Gastroesophageal sphincter (tissue), 4 donors: ENCODE results near the gene LRRC28. TPM values are rescaled to one million over a fixed set of nuclear protein-coding genes. Genes with fewer than 3 reads are reported as not detected.

Experiments
- ATAC-seq: fragments of 150-250 bp; one replicate; pipeline ENCODE4 v1.9.1; 2016; ENCODE audit warnings: mild to moderate bottlenecking, moderate library complexity
- H3K27ac ChIP-seq, 4 donors: fragments of 200-600 bp; sonication (generic) in 3 of 4; 1 replicate in 3 of 4; 2 replicates in 1 of 4; pipeline ENCODE4 v1.5.1; 2016 to 2019
- H3K27me3 ChIP-seq: fragments of 200-600 bp; sonication (generic); one replicate; pipeline ENCODE4 v1.5.1; 2019
- H3K36me3 ChIP-seq, 2 donors: fragments of 200-600 bp; sonication (generic); one replicate each; pipeline ENCODE4 v1.5.1; 2019; ENCODE audit warnings: control low read depth in 1 of 2
- H3K4me1 ChIP-seq, 3 donors: fragments of 200-600 bp; sonication (generic); 1 replicate in 2 of 3; 2 replicates in 1 of 3; pipeline ENCODE4 v1.5.1; 2016 to 2019; ENCODE audit warnings: control low read depth in 2 of 3
- H3K4me3 ChIP-seq, 2 donors: fragments of 200-600 bp; sonication (generic); one replicate each; pipeline ENCODE4 v1.5.1; 2019; ENCODE audit warnings: mild to moderate bottlenecking in 1 of 2, moderate library complexity in 1 of 2
- H3K9me3 ChIP-seq, 3 donors: fragments of 200-600 bp; sonication (generic); one replicate each; pipeline ENCODE4 v1.5.1; 2017 to 2019; ENCODE audit warnings: control low read depth in 2 of 3
- EP300 ChIP-seq: sonication (generic); formaldehyde crosslinking; IDR thresholded peaks from one replicate; pipeline ENCODE4 v1.6.1; 2017; ENCODE audit warnings: antibody characterized with exemption, mild to moderate bottlenecking
- POLR2A ChIP-seq, 2 donors: fragments of 450-650 bp; IDR thresholded peaks; one replicate each; pipeline ENCODE4 v1.6.1; 2017; ENCODE audit warnings: antibody characterized with exemption in 2 of 2, mild to moderate bottlenecking in 2 of 2, moderate library complexity in 1 of 2
- POLR2AphosphoS5 ChIP-seq: sonication (generic); formaldehyde crosslinking; IDR thresholded peaks from one replicate; pipeline ENCODE4 v1.6.1; 2017; ENCODE audit warnings: antibody characterized with exemption
- WGBS, 2 donors: methylation state at CpG; one replicate each; pipeline ENCODE4 v1.1.5; 2018; ENCODE audit warnings: low coverage in 1 of 2; 5-methylcytosine and 5-hydroxymethylcytosine counted together
- total RNA-seq, 4 donors: library from RNA; depleted of rRNA; stranded (reverse); fragments of >200 nt; gene quantifications; one replicate each; pipeline ENCODE4 v1.1.0, GENCODE V29; 2016
- TF ChIP-seq, protein P1 (sequence below), 4 experiments: fragments of 200-600 bp in 2 of 4; fragments of 450-650 bp in 2 of 4; sonication (generic) in 1 of 4; IDR thresholded peaks; one replicate each; pipeline ENCODE4 v1.5.1; 2017 to 2019; ENCODE audit warnings: antibody characterized with exemption in 4 of 4, mild to moderate bottlenecking in 2 of 4, moderate library complexity in 2 of 4

Gene LRRC28
- total RNA-seq, 4 donors from 2014 or later = 26.1 to 47.2 (median 28.5) TPM

DNA sequence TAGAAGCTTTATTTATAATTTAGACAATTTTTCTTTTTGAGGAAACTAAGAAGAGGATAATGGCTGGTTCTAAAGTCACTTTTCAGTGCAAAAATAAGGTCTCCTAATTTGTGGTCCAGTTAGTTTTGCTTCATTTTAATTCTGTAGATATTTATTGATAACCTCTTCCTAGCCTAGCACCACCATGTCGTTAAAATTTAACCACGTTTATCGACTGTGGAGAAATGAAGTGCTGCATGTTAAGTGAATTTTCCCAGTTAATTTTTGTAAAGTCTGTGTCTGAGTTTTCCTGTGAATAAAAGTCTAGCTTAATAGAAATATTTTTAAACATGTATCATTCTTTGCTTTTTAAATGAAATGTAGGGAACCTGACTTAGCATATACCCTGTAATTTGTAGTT, 16.7 kb downstream of the LRRC28 start:
- 92 to 95% methylated on average over 3 of the region's 3 CpGs for WGBS, 2 donors
- ATAC-seq = no peak

DNA sequence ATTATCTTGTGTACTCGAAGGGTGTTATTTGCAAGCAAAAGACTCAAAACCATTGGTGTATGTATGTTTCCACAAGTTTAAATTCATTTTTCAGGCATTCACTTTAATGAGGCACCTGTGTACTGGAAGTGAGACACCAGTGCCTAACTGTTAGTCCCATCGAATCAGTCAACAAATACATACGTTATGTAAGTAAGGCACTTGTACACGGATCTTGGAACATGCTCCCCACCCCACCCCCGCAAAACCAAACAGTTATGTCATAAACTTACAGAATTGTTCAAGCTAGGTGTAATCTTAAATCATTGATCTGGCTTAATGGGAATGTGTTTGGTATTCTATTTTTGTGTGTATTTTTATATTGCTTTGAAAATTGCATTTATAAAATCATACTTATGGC, 17.1 kb downstream of the LRRC28 start:
- 80 to 86% methylated on average over 5 of the region's 5 CpGs for WGBS, 2 donors

More for the DNA sequence above, 16.7 kb downstream of the LRRC28 start:
- no peaks in the 10 kb centered on the region for H3K4me1 ChIP-seq
- no peak overlapping the region for H3K4me3 ChIP-seq
- no peak overlapping the region for H3K27ac ChIP-seq
- H3K36me3 ChIP-seq = peaks cover 0 to 3% of the 10 kb centered on the region in 2 donors
- no peaks in the 10 kb centered on the region for H3K9me3 ChIP-seq
- H3K27me3 ChIP-seq = no peaks in the 10 kb centered on the region
- TF ChIP-seq, protein P1, sequence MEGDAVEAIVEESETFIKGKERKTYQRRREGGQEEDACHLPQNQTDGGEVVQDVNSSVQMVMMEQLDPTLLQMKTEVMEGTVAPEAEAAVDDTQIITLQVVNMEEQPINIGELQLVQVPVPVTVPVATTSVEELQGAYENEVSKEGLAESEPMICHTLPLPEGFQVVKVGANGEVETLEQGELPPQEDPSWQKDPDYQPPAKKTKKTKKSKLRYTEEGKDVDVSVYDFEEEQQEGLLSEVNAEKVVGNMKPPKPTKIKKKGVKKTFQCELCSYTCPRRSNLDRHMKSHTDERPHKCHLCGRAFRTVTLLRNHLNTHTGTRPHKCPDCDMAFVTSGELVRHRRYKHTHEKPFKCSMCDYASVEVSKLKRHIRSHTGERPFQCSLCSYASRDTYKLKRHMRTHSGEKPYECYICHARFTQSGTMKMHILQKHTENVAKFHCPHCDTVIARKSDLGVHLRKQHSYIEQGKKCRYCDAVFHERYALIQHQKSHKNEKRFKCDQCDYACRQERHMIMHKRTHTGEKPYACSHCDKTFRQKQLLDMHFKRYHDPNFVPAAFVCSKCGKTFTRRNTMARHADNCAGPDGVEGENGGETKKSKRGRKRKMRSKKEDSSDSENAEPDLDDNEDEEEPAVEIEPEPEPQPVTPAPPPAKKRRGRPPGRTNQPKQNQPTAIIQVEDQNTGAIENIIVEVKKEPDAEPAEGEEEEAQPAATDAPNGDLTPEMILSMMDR (IDR thresholded peaks at IDR 0.05) = no peak
- no peak for TF ChIP-seq EP300
- no peak for TF ChIP-seq POLR2AphosphoS5
- TF ChIP-seq POLR2A (IDR thresholded peaks at IDR 0.05) = no peak

DNA sequence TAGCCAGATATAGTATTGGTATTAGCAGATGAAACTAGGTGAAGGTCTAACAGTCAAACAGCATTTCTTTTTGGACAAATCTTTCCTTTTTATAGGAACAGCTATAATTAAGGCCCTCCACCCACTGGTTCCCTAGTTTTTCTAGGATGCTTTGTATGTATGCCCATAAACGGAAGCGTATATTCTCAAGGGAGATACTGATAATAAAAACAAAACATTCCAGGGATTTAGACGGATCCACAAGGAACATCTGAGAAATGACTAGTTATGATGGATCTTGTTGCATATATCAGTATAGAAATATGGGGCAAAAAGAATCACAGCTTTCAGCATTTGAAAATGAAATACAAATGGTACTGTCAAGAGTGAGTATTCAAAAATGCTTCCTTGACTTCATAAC, 22.5 kb downstream of the LRRC28 start:
- Histone ChIP-seq H3K27me3 (no peaks in the 10 kb centered on the region), H3K27ac (no peak overlapping the region), H3K9me3 (no peaks in the 10 kb centered on the region), H3K36me3 (no peaks in the 10 kb centered on the region), H3K4me1 (no peaks in the 10 kb centered on the region), H3K4me3 (no peak overlapping the region)
- WGBS, 2 donors = 49 to 59% methylated on average over 3 of the region's 3 CpGs
- ATAC-seq = no peak
- no peak for TF ChIP-seq EP300
- TF ChIP-seq POLR2AphosphoS5 = no peak
- TF ChIP-seq, protein P1 (IDR thresholded peaks at IDR 0.05) = no peak
- no peak for TF ChIP-seq POLR2A (IDR thresholded peaks at IDR 0.05)

More for the DNA sequence above, 17.1 kb downstream of the LRRC28 start:
- ATAC-seq = no peak
- H3K9me3 ChIP-seq = no peaks in the 10 kb centered on the region
- no peak overlapping the region for H3K4me3 ChIP-seq
- TF ChIP-seq EP300 (no peak), POLR2AphosphoS5 (no peak), POLR2A (IDR thresholded peaks at IDR 0.05) (no peak)
- TF ChIP-seq, protein P1 (IDR thresholded peaks at IDR 0.05) = no peak
- no peak overlapping the region for H3K27ac ChIP-seq
- H3K36me3 ChIP-seq = peaks cover 0 to 3% of the 10 kb centered on the region in 2 donors
- no peaks in the 10 kb centered on the region for H3K4me1 ChIP-seq
- no peaks in the 10 kb centered on the region for H3K27me3 ChIP-seq

GRCh38 chr15:99275061-99275460, 23.8 kb downstream of the LRRC28 start:
- H3K9me3 ChIP-seq = no peaks in the 10 kb centered on the region
- no peaks in the 10 kb centered on the region for H3K36me3 ChIP-seq
- no peaks in the 10 kb centered on the region for H3K4me1 ChIP-seq
- TF ChIP-seq EP300 = no peak
- TF ChIP-seq, protein P1 (IDR thresholded peaks at IDR 0.05) = no peak
- TF ChIP-seq POLR2A (IDR thresholded peaks at IDR 0.05) = no peak
- no peak for TF ChIP-seq POLR2AphosphoS5
- no peak for ATAC-seq
- no peaks in the 10 kb centered on the region for H3K27me3 ChIP-seq
- H3K4me3 ChIP-seq = no peak overlapping the region
- 100% methylated on average over 2 of the region's 2 CpGs for WGBS, 2 donors
- H3K27ac ChIP-seq = no peak overlapping the region

- no peaks in the 10 kb centered on the region for H3K4me1 ChIP-seq
- TF ChIP-seq, protein P1 (IDR thresholded peaks at IDR 0.05) = no peak
- TF ChIP-seq POLR2AphosphoS5 (no peak), EP300 (no peak), POLR2A (IDR thresholded peaks at IDR 0.05) (no peak)
- H3K27me3 ChIP-seq = no peaks in the 10 kb centered on the region
- ATAC-seq = no peak
- no peak overlapping the region for H3K27ac ChIP-seq
- H3K36me3 ChIP-seq = no peaks in the 10 kb centered on the region
- no peak overlapping the region for H3K4me3 ChIP-seq
- WGBS, 2 donors = 97 to 100% methylated on average over 5 to 9 of the region's 9 CpGs
- H3K9me3 ChIP-seq = no peaks in the 10 kb centered on the region
These were observed 24.3 kb downstream of the LRRC28 start for GRCh38 chr15:99275525-99276128.
